Kidney epithelial cell (primary cell): Measurements from ENCODE around the gene DST. TPM values are rescaled to one million over a fixed set of nuclear protein-coding genes. Genes with fewer than 3 reads are reported as not detected.

Source experiments
- DNase-seq: peaks from one replicate; pipeline ENCODE4 v3.0.0-alpha.2; 2010; ENCODE audit warnings: low read depth
- H3K27me3 ChIP-seq: 2 replicates; pipeline ENCODE4 v1.6.0; 2011; ENCODE audit warnings: low read length; ENCODE audit not compliant: control insufficient read depth, insufficient read depth
- H3K36me3 ChIP-seq: 2 replicates; pipeline ENCODE4 v1.5.1; 2011; ENCODE audit warnings: low read length; ENCODE audit not compliant: control insufficient read depth, insufficient read depth
- H3K4me3 ChIP-seq: 2 replicates; pipeline ENCODE4 v1.5.1; 2011; ENCODE audit warnings: low read depth, mild to moderate bottlenecking, control low read depth, low read length
- CTCF ChIP-seq: IDR thresholded peaks from 2 replicates; pipeline ENCODE4 v1.5.1; 2011; ENCODE audit warnings: mild to moderate bottlenecking, moderate library complexity, low read length, control low read depth, inconsistent platforms; ENCODE audit not compliant: insufficient read depth, poor library complexity, severe bottlenecking
- total RNA-seq: library from RNA; depleted of rRNA; stranded (reverse); fragments of >200 nt; gene quantifications from 2 replicates; pipeline ENCODE4 v1.2.3, GENCODE V29; 2015

The DST gene
- total RNA-seq, 1 donor from 2014 or later: 91.3 TPM

DNA sequence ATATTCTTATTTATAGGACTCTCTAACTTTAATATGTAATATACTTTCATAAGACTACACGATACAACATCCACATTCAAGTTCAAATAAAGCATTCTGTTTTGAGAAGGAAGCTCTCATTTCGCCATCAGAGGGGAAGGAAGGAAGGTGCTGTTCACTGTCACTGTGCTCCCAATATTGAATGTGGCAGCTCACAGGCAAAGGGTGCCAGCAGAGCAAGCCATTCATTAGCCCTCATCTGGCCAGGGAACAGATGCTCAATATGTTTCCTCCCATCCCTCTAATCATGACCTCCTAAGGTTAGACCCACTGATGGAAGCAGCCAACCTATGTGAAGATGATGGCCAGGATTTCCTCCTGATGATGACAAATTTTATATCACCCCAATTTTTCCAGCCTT, 154.4 kb downstream of the DST start:
- Histone ChIP-seq H3K36me3 (no peaks in the 10 kb centered on the region), H3K4me3 (no peak overlapping the region), H3K27me3 (no peaks in the 10 kb centered on the region)
- no peak for TF ChIP-seq CTCF
- no peak for DNase-seq

DNA sequence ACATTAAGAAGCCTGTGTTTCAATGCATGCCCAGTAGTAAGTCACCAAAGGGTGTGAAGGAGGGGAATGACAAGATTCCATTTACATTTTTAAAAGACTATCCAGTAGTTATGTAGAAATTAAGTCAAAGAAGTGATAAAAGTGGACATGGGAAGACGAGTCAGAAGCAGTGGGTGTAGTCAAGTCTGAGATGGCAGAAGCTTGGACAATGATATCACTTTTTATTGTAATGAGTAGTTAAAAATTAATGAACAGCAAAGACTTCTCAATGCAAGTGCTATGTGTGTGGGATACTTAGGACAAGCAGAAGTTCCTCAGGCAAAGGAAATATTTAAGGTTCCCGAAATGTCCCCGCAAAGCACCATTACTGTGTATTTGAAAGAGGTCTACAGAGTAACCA, 156.0 kb downstream of the DST start:
- no peaks in the 10 kb centered on the region for H3K27me3 ChIP-seq
- no peak for TF ChIP-seq CTCF
- no peak for DNase-seq
- H3K4me3 ChIP-seq: no peak overlapping the region
- no peaks in the 10 kb centered on the region for H3K36me3 ChIP-seq

GRCh38 chr6:56484669-56485068, 158.0 kb downstream of the DST start:
- no peak overlapping the region for H3K4me3 ChIP-seq
- H3K36me3 ChIP-seq: no peaks in the 10 kb centered on the region
- DNase-seq: no peak
- TF ChIP-seq CTCF: no peak
- no peaks in the 10 kb centered on the region for H3K27me3 ChIP-seq

- Histone ChIP-seq H3K36me3 (no peaks in the 10 kb centered on the region), H3K27me3 (no peaks in the 10 kb centered on the region), H3K4me3 (no peak overlapping the region)
- DNase-seq: no peak
- no peak for TF ChIP-seq CTCF
Observed at GRCh38 chr6:56483929-56484328, 158.8 kb downstream of the DST start.

GRCh38 chr6:56482525-56482924, 160.2 kb downstream of the DST start:
- Histone ChIP-seq H3K36me3 (no peaks in the 10 kb centered on the region), H3K4me3 (no peak overlapping the region), H3K27me3 (no peaks in the 10 kb centered on the region)
- TF ChIP-seq CTCF: no peak
- no peak for DNase-seq

DNA sequence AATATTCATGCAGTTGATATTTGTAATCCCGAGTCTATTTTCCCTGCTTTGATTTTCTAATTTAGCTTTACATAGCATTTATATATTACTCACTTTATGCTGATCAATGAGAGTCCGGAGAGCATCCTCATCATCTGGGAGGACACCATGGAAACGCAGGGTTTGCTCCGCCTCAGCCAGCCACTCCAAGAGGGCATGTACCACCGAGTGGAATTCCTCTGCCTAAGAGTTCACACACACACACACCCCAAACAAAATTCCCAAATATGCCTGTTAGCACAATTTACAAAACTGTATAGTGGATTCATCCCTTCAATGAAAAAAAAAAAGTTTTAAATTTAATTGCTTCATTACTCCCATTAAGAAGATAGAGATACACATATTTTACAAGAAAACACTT, 160.7 kb downstream of the DST start:
- H3K27me3 ChIP-seq: no peaks in the 10 kb centered on the region
- DNase-seq: no peak
- TF ChIP-seq CTCF: no peak
- no peak overlapping the region for H3K4me3 ChIP-seq
- H3K36me3 ChIP-seq: no peaks in the 10 kb centered on the region
